GM18951 (cell line): ENCODE results near the gene HCN1.
"Not testable (repeated sequence)": the region's sequence is repeated elsewhere in the genome, so short reads cannot be mapped to it uniquely, and the experiment has no call there.

Experiments used
- POLR2A ChIP-seq: IDR thresholded peaks from 4 replicates; pipeline ENCODE4 v1.6.1; 2011; ENCODE audit warnings: mild to moderate bottlenecking; ENCODE audit not compliant: insufficient read length, insufficient read depth; ENCODE audit errors: extremely low read depth
- in situ Hi-C: fragments of 300-500 bp; cut with MboI; formaldehyde crosslinking; loops from one replicate; pipeline ENCODE4 v1.12.0; 2022; ENCODE audit warnings: low sequenced_read_pairs, mixed read lengths, inconsistent platforms; ENCODE audit not compliant: unreplicated experiment

The HCN1 gene

GRCh38 chr5:45355189-45355992 is 340.8 kb downstream of the HCN1 start:
- in situ Hi-C loops, result no loop called here
- TF ChIP-seq POLR2A, result no peak

DNA sequence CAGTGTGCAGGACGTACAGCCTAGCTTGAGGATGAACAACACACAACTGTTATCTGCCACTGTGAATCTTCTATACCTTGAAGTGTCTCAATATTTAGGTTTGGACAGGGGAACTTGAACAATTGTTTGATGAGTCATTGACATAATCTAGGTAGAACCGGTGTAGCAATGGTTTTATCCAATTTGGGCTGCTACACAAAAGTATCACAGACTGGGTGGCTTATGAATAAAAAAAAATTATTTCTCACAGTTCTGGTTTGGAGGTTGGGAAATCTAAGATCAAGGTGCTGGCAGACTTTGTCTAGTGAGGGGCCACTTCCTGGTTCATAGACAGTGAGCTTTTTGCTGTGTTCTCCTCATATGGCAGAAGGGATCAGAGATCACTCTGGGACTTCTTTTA is 359.7 kb downstream of the HCN1 start:
- in situ Hi-C loops, result no loop called here
- no peak for TF ChIP-seq POLR2A

DNA sequence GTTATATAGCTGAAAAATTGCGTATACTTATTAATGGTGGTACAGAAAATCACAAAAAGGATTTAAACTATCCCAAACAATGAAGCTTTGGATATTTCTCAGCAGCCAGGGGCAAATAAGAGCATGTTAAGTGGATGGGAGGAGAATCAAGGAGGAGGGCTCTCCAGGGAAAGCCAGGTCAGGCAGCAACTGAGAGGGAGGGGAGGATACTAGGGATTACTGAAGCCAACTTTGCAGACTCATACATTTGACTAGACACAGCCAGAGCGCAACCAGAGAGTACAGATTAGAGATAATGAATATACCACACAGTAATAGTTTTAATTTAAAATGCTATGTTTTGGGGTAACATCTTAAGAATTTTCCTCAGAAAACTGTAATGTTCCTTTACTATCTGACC is 360.2 kb downstream of the HCN1 start:
- no peak for TF ChIP-seq POLR2A
- in situ Hi-C loops, result no loop called here

DNA sequence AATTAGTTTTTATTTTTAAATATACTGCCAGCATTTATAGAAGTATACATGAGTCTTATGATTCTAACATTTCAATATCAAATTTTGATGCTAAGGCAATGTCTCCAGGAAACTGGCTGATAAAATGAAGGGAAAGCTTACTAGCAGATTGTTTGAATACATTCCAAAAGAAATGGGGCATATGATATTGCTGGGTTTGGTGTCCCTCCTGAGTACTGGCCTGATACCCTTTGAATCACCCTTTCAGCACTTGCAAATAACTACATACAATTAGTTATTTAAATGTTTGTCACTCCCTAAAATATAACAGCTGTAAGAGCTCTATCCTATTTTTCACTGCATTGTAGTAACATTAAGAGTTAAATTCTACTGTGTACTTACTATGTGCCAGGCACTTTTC is 360.8 kb downstream of the HCN1 start:
- in situ Hi-C loops, result no loop called here
- no peak for TF ChIP-seq POLR2A

DNA sequence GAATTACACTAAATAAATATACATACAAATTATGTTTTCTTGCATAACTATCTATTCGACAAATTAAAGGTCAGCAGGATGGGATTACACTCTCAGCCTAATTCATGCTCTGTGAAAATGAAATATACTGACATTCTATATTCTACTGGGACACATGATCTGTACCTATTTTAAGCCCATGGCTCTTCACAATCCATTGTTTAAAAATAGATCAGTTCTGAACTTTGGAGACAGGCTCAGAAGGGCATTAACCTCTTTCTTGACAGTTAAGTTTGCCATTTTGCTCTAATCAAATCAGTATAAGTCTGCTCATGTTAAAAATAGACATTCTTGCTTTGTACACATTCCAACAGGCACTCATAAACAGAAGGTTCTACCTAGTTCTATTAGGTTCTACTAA is 361.2 kb downstream of the HCN1 start:
- in situ Hi-C loops, result no loop called here
- no peak for TF ChIP-seq POLR2A

DNA sequence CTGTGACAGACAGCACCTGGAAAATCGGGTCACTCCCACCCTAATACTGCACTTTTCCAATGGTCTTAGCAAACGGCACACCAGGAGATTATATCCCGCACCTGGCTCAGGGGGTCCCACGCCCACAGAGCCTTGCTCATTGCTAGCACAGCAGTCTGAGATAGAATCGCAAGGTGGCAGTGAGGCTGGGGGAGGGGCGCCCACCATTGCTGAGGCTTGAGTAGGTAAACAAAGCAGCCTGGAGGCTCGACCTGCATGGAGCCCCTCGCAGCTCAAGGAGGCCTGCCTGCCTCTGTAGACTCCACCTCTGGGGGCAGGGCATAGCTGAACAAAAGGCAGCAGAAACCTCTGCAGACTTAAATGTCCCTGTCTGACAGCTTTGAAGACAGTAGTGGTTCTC is 383.6 kb downstream of the HCN1 start:
- in situ Hi-C loops, result not testable (repeated sequence)

- in situ Hi-C loops, result no loop called here
Observed at GRCh38 chr5:45295231-45295630, 400.9 kb downstream of the HCN1 start.

DNA sequence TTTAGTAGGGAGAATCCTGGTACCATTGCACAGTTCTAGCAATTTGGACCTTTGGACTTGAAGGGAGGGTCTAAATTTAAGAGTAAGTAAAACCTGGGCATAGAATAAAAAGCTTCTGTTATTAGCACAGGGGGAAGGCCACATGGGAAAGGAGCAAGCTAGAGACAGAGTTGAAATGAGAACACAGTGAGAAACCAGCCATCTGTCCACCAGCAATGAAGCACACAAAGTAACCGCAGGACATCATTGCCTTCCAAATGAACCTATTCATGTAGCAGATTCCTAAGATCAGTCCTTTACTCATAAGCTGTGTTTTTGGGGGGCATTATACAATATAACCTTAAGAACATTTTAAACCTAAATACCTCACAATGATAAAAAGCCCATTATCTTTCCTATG is 407.4 kb downstream of the HCN1 start:
- in situ Hi-C loops, result no loop called here

More at GRCh38 chr5:45295231-45295630, 400.9 kb downstream of the HCN1 start:
- TF ChIP-seq POLR2A, result no peak

GRCh38 chr5:45284436-45284835 is 411.7 kb downstream of the HCN1 start:
- TF ChIP-seq POLR2A, result no peak
- in situ Hi-C loops, result no loop called here

More for the DNA sequence above, 407.4 kb downstream of the HCN1 start:
- no peak for TF ChIP-seq POLR2A

- in situ Hi-C loops, result no loop called here
- no peak for TF ChIP-seq POLR2A
Observed at GRCh38 chr5:45281081-45281480, 415.1 kb downstream of the HCN1 start.

DNA sequence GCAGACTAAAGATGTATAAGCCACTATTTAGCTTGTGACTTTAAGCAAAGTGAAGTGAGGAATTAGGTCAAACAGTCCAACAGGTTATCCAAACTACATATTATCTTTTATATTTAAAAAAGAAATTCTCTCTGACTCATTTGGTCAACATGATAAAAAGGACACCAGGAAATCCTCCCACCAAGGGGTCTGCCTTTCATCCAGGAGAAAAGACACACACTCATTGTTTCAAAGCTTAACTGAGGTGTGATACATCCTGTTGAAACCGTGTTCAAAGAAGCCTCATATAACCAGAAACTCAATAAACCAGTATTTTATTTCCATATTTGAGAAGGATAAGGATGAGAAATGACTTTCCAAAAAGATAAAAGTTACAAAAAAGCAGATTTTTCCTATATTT is 417.1 kb downstream of the HCN1 start:
- no peak for TF ChIP-seq POLR2A
- in situ Hi-C loops, result no loop called here

DNA sequence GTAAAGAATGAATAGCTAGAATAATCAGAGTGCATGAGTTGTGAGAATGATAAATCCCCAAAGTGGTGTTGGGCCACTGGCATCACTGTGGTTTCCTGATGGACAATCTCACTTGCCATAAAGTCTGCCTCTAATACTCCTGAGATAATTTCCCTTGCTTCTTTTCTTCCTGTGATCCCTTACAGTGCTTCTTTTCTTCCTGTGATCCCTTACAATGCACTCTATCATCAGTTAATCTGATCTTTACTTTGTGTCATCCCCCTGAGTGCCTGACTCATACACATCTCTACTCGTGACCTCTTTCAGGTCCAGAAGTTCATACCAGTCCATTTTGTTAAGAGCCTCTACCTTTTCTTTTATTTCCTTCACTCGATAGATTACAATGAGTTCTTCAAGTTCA is 418.3 kb downstream of the HCN1 start:
- no peak for TF ChIP-seq POLR2A
- in situ Hi-C loops, result no loop called here

GRCh38 chr5:45274241-45274640 is 421.9 kb downstream of the HCN1 start:
- no peak for TF ChIP-seq POLR2A
- in situ Hi-C loops, result no loop called here

- TF ChIP-seq POLR2A, result no peak
Observed at GRCh38 chr5:45271626-45272025, 424.6 kb downstream of the HCN1 start.

DNA sequence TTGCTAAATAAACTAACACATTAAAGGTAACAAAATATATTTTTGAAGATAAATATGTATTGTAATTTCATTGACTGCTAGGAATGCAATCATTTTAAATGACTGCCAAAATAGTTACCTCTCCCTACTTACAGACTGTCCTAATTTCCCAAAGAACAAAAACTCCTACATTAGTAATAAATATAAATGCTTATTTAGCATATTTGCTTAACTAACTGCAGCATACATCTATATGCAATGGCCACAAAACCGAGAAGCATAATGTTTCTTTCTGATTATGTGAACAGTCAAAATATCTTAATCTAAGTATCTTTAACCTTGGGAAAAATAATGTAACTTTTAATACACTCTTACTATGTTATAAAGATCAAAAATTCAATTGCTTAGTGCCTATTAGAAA is 431.7 kb downstream of the HCN1 start:
- in situ Hi-C loops, result no loop called here
- TF ChIP-seq POLR2A, result no peak

More at GRCh38 chr5:45271626-45272025, 424.6 kb downstream of the HCN1 start:
- in situ Hi-C loops, result no loop called here

GRCh38 chr5:45262061-45262590 is 434.1 kb downstream of the HCN1 start:
- no peak for TF ChIP-seq POLR2A
- in situ Hi-C loops, result no loop called here
